ENCODE data around the gene MRPS27. TPM values are rescaled to one million over a fixed set of nuclear protein-coding genes. Genes with fewer than 3 reads are reported as not detected.

MRPS27 gene
- total and polyA plus RNA-seq, 9 of the 15 experiments (the other 6 are each of a cell fraction or from before 2014, with no cell fraction given), result 73.6 to 144 (median 106) TPM

DNA sequence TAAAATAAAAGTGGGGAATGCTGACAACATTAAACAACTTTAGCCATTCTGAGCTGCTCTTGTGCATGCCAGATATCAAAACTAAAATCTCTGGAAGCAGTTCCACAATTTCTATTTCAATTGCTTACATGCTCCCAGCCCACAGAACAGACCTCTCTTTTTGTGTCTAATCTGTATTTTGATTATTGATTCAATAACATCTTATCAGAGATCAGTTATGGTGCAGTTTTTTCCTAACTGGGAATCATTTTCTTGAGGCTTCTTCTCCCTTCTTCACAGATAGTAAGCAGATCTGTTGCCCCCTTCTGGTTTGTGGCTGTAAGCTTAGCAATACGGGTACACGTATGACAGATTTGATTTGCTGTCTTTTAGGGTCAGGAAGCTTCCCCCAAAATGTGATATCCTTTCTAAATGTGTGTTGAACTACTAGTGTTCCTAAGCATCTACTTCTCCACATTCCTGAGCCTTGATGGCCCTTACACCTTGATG, 39.4 kb downstream of the MRPS27 start (continued):
- TF ChIP-seq, protein P1, sequence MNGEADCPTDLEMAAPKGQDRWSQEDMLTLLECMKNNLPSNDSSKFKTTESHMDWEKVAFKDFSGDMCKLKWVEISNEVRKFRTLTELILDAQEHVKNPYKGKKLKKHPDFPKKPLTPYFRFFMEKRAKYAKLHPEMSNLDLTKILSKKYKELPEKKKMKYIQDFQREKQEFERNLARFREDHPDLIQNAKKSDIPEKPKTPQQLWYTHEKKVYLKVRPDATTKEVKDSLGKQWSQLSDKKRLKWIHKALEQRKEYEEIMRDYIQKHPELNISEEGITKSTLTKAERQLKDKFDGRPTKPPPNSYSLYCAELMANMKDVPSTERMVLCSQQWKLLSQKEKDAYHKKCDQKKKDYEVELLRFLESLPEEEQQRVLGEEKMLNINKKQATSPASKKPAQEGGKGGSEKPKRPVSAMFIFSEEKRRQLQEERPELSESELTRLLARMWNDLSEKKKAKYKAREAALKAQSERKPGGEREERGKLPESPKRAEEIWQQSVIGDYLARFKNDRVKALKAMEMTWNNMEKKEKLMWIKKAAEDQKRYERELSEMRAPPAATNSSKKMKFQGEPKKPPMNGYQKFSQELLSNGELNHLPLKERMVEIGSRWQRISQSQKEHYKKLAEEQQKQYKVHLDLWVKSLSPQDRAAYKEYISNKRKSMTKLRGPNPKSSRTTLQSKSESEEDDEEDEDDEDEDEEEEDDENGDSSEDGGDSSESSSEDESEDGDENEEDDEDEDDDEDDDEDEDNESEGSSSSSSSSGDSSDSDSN (IDR thresholded peaks at IDR 0.05; ENCODE audit: borderline replicate concordance in 1 of 2, low read depth in 2 of 2, low read length in 2 of 2), result no peak
- TF ChIP-seq PURB (CRISPR knock-in tag; IDR thresholded peaks at IDR 0.05; ENCODE audit: low read depth), result no peak
- no peak for TF ChIP-seq KLF10 (CRISPR knock-in tag; IDR thresholded peaks at IDR 0.05)
- no peak for TF ChIP-seq ZNF143 (CRISPR knock-in tag; IDR thresholded peaks at IDR 0.05)
- no peak for TF ChIP-seq CHD2 (IDR thresholded peaks at IDR 0.05; ENCODE audit: low read depth, low read length)
- no peak for TF ChIP-seq KAT7 (CRISPR knock-in tag; IDR thresholded peaks at IDR 0.05; ENCODE audit: borderline replicate concordance)
- TF ChIP-seq ZEB2 (IDR thresholded peaks at IDR 0.05), result no peak
- TF ChIP-seq PHF21A (IDR thresholded peaks at IDR 0.05; ENCODE audit: borderline replicate concordance, low read depth), result no peak
- TF ChIP-seq CBX2 (IDR thresholded peaks at IDR 0.05; ENCODE audit: insufficient read depth, low read length, poor library complexity, severe bottlenecking), result no peak
- TF ChIP-seq, protein P2, sequence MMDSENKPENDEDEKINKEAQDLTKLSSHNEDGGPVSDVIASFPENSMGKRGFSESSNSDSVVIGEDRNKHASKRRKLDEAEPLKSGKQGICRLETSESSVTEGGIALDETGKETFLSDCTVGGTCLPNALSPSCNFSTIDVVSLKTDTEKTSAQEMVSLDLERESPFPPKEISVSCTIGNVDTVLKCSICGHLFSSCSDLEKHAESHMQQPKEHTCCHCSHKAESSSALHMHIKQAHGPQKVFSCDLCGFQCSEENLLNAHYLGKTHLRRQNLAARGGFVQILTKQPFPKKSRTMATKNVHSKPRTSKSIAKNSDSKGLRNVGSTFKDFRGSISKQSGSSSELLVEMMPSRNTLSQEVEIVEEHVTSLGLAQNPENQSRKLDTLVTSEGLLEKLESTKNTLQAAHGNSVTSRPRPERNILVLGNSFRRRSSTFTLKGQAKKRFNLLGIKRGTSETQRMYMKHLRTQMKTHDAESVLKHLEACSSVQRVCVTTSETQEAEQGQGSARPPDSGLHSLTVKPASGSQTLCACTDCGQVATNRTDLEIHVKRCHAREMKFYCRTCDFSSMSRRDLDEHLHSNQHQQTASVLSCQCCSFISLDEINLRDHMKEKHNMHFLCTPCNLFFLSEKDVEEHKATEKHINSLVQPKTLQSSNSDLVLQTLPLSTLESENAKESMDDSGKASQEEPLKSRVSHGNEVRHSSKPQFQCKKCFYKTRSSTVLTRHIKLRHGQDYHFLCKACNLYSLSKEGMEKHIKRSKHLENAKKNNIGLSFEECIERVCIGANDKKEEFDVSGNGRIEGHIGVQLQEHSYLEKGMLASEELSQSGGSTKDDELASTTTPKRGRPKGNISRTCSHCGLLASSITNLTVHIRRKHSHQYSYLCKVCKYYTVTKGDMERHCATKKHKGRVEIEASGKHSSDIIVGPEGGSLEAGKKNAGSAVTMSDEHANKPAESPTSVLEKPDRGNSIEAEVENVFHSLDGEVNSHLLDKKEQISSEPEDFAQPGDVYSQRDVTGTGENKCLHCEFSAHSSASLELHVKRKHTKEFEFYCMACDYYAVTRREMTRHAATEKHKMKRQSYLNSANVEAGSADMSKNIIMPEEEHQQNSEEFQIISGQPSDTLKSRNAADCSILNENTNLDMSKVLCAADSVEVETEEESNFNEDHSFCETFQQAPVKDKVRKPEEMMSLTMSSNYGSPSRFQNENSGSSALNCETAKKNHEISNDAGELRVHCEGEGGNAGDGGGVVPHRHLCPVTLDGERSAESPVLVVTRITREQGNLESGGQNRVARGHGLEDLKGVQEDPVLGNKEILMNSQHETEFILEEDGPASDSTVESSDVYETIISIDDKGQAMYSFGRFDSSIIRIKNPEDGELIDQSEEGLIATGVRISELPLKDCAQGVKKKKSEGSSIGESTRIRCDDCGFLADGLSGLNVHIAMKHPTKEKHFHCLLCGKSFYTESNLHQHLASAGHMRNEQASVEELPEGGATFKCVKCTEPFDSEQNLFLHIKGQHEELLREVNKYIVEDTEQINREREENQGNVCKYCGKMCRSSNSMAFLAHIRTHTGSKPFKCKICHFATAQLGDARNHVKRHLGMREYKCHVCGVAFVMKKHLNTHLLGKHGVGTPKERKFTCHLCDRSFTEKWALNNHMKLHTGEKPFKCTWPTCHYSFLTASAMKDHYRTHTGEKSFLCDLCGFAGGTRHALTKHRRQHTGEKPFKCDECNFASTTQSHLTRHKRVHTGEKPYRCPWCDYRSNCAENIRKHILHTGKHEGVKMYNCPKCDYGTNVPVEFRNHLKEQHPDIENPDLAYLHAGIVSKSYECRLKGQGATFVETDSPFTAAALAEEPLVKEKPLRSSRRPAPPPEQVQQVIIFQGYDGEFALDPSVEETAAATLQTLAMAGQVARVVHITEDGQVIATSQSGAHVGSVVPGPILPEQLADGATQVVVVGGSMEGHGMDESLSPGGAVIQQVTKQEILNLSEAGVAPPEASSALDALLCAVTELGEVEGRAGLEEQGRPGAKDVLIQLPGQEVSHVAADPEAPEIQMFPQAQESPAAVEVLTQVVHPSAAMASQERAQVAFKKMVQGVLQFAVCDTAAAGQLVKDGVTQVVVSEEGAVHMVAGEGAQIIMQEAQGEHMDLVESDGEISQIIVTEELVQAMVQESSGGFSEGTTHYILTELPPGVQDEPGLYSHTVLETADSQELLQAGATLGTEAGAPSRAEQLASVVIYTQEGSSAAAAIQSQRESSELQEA (IDR thresholded peaks at IDR 0.05; ENCODE audit: low read depth), result no peak
- TF ChIP-seq, protein P3, sequence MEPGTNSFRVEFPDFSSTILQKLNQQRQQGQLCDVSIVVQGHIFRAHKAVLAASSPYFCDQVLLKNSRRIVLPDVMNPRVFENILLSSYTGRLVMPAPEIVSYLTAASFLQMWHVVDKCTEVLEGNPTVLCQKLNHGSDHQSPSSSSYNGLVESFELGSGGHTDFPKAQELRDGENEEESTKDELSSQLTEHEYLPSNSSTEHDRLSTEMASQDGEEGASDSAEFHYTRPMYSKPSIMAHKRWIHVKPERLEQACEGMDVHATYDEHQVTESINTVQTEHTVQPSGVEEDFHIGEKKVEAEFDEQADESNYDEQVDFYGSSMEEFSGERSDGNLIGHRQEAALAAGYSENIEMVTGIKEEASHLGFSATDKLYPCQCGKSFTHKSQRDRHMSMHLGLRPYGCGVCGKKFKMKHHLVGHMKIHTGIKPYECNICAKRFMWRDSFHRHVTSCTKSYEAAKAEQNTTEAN (CRISPR knock-in tag; IDR thresholded peaks at IDR 0.05), result no peak
- no peak for TF ChIP-seq ZNF668 (CRISPR knock-in tag; IDR thresholded peaks at IDR 0.05)
- no peak for TF ChIP-seq POLR3G (IDR thresholded peaks at IDR 0.05; ENCODE audit: extremely low read depth, insufficient read length, insufficient replicate concordance)
- TF ChIP-seq KAT2B (IDR thresholded peaks at IDR 0.05; ENCODE audit: low read depth, low read length), result no peak
- no peak for TF ChIP-seq MED1 (CRISPR knock-in tag; IDR thresholded peaks at IDR 0.05; ENCODE audit: borderline replicate concordance)
- no peak for TF ChIP-seq PPARD (CRISPR knock-in tag; IDR thresholded peaks at IDR 0.05)
- TF ChIP-seq CBFA2T3 (IDR thresholded peaks at IDR 0.05), result no peak
- TF ChIP-seq ZNF436 (CRISPR knock-in tag; IDR thresholded peaks at IDR 0.05), result no peak
- TF ChIP-seq BCOR (IDR thresholded peaks at IDR 0.05), result no peak
